HepG2 (cell line): ENCODE data around the gene PREX1. TPM values are rescaled to one million over a fixed set of nuclear protein-coding genes. Genes with fewer than 3 reads are reported as not detected.

Source experiments
- CHD4 ChIP-seq: fragments of 200-600 bp; sonication (generic); IDR thresholded peaks from 2 replicates; pipeline ENCODE4 v1.7.0; 2017; ENCODE audit warnings: mild to moderate bottlenecking, low read length, borderline replicate concordance
- ELF1 ChIP-seq: sonication (generic); formaldehyde crosslinking; IDR thresholded peaks from 2 replicates; pipeline ENCODE4 v1.4.0; 2020; ENCODE audit warnings: missing genetic modification reagents
- ETV6 ChIP-seq: sonication (generic); formaldehyde crosslinking; conservative IDR thresholded peaks from 2 replicates; pipeline ENCODE4 v1.4.0; 2020; ENCODE audit warnings: missing genetic modification reagents
- FOXK2 ChIP-seq: fragments of 450-650 bp; IDR thresholded peaks from 2 replicates; pipeline ENCODE4 v1.6.1; 2016
- HMG20A ChIP-seq: IDR thresholded peaks from 2 replicates; pipeline ENCODE4 v1.6.1; 2016; ENCODE audit warnings: borderline replicate concordance
- HMGXB3 ChIP-seq: sonication (generic); formaldehyde crosslinking; IDR thresholded peaks from 2 replicates; pipeline ENCODE4 v1.4.0; 2020; ENCODE audit warnings: missing genetic modification reagents, borderline replicate concordance
- HOXA3 ChIP-seq: sonication (generic); formaldehyde crosslinking; IDR thresholded peaks from 2 replicates; pipeline ENCODE4 v1.5.0; 2020; ENCODE audit warnings: missing genetic modification reagents
- IRF2 ChIP-seq: IDR thresholded peaks from 2 replicates; pipeline ENCODE4 v1.6.1; 2018; ENCODE audit warnings: missing genetic modification reagents, missing compliant biosample characterization
- NCOA5 ChIP-seq: sonication (generic); formaldehyde crosslinking; IDR thresholded peaks from 2 replicates; pipeline ENCODE4 v1.4.0; 2020; ENCODE audit warnings: missing genetic modification reagents
- NFE2L1 ChIP-seq: sonication (generic); formaldehyde crosslinking; IDR thresholded peaks from 2 replicates; pipeline ENCODE4 v1.4.0; 2020; ENCODE audit warnings: missing genetic modification reagents, mild to moderate bottlenecking, borderline replicate concordance
- PPARG ChIP-seq: conservative IDR thresholded peaks from 2 replicates; pipeline ENCODE4 v1.6.1; 2016; ENCODE audit warnings: missing biosample characterization, missing genetic modification reagents
- SRSF9 ChIP-seq: fragments of 200-400 bp; formaldehyde crosslinking; IDR thresholded peaks from 2 replicates; pipeline ENCODE4 v1.6.1; 2018; ENCODE audit warnings: borderline replicate concordance, mild to moderate bottlenecking, low read depth, low read length; ENCODE audit not compliant: insufficient read depth, poor library complexity, severe bottlenecking
- SUZ12 ChIP-seq: fragments of 150-350 bp; IDR thresholded peaks from 2 replicates; pipeline ENCODE4 v1.6.1; 2014; ENCODE audit warnings: low read depth, low read length
- ZFP91 ChIP-seq: sonication (generic); formaldehyde crosslinking; IDR thresholded peaks from 2 replicates; pipeline ENCODE4 v1.9.0; 2022; ENCODE audit warnings: missing genetic modification reagents, mild to moderate bottlenecking, borderline replicate concordance
- ZMYM4 ChIP-seq: sonication (generic); formaldehyde crosslinking; IDR thresholded peaks from 2 replicates; pipeline ENCODE4 v1.8.1; 2023; ENCODE audit warnings: mild to moderate bottlenecking, missing genetic modification reagents
- ZNF251 ChIP-seq: sonication (generic); formaldehyde crosslinking; IDR thresholded peaks from 2 replicates; pipeline ENCODE4 v1.9.0; 2021; ENCODE audit warnings: mild to moderate bottlenecking, missing genetic modification reagents
- ZNF337 ChIP-seq: sonication (generic); formaldehyde crosslinking; IDR thresholded peaks from 2 replicates; pipeline ENCODE4 v1.5.1; 2020; ENCODE audit warnings: missing genetic modification reagents, low read depth, mild to moderate bottlenecking, borderline replicate concordance
- ZNF430 ChIP-seq: sonication (generic); formaldehyde crosslinking; IDR thresholded peaks from 2 replicates; pipeline ENCODE4 v1.9.0; 2021; ENCODE audit warnings: mild to moderate bottlenecking, missing genetic modification reagents
- ZNF432 ChIP-seq: sonication (generic); formaldehyde crosslinking; IDR thresholded peaks from 2 replicates; pipeline ENCODE4 v1.5.0; 2020; ENCODE audit warnings: missing genetic modification reagents, mild to moderate bottlenecking, borderline replicate concordance
- ZNF644 ChIP-seq: IDR thresholded peaks from 2 replicates; pipeline ENCODE4 v1.6.1; 2016; ENCODE audit warnings: low read depth
- ZNF75D ChIP-seq: sonication (generic); formaldehyde crosslinking; IDR thresholded peaks from 2 replicates; pipeline ENCODE4 v1.8.1; 2023; ENCODE audit warnings: missing genetic modification reagents, mild to moderate bottlenecking, borderline replicate concordance
- ZNF781 ChIP-seq: sonication (generic); formaldehyde crosslinking; IDR thresholded peaks from 2 replicates; pipeline ENCODE4 v1.5.1; 2020; ENCODE audit warnings: borderline replicate concordance, mild to moderate bottlenecking, missing genetic modification reagents; ENCODE audit errors: not compliant biosample characterization
- ZSCAN20 ChIP-seq: sonication (generic); formaldehyde crosslinking; IDR thresholded peaks from 2 replicates; pipeline ENCODE4 v1.4.0; 2020; ENCODE audit warnings: missing genetic modification reagents, mild to moderate bottlenecking, borderline replicate concordance
- polyA plus RNA-seq, 8 experiments: library from polyadenylated mRNA; depleted of rRNA in 3 of 8; stranded (reverse) in 7 of 8; unstranded in 1 of 8; fragments of >200 nt; fragmentation: Illumina TruSeq in 4 of 8; extraction: Trizol in 4 of 8; gene quantifications; 2 replicates each; pipeline versions ENCODE4 v1.2.1 to v1.2.3, GENCODE V29; 2011 to 2016; ENCODE audit warnings: low read depth in 4 of 8, missing spikeins in 1 of 8, mixed read lengths in 1 of 8; ENCODE audit not compliant: insufficient read depth in 1 of 8
- total RNA-seq, 5 experiments: library from RNA; depleted of rRNA; stranded (reverse); fragments of >200 nt; fragmentation: Illumina TruSeq; extraction: Trizol; gene quantifications; 2 replicates each; pipeline ENCODE4 v1.2.3, GENCODE V29; 2016; ENCODE audit warnings: low read depth in 1 of 5

Gene PREX1
- total and polyA plus RNA-seq, 2 of the 13 experiments (the other 11 are each of a cell fraction or from before 2014, with no cell fraction given): 0.02 to 0.04 TPM

GRCh38 chr20:48723308-48724264 is 104.2 kb downstream of the PREX1 start (continued):
- no peak for TF ChIP-seq ETV6 (CRISPR knock-in tag)
- no peak for TF ChIP-seq ZNF432 (CRISPR knock-in tag)
- no peak for TF ChIP-seq HMG20A
- TF ChIP-seq ZNF75D (CRISPR knock-in tag): no peak
- no peak for TF ChIP-seq PPARG (CRISPR knock-in tag)
- peak; percentile 56 for TF ChIP-seq ZNF781 (CRISPR knock-in tag)
- no peak for TF ChIP-seq NFE2L1 (CRISPR knock-in tag)
- TF ChIP-seq ELF1 (CRISPR knock-in tag): peak; percentile 33
- peak; percentile 30; the same call in 1 of the 2 replicates for TF ChIP-seq ZNF644
- TF ChIP-seq ZSCAN20: no peak
- no peak for TF ChIP-seq NCOA5 (CRISPR knock-in tag)
- TF ChIP-seq SUZ12: no peak
- TF ChIP-seq ZNF337: peak; percentile 24; the same call in 1 of the 2 replicates
- no peak; the same call in 1 of the 2 replicates for TF ChIP-seq IRF2
- TF ChIP-seq FOXK2: no peak
- TF ChIP-seq ZMYM4 (CRISPR knock-in tag): peak; percentile 42; the same call in 1 of the 2 replicates
- TF ChIP-seq HMGXB3 (CRISPR knock-in tag): no peak
- TF ChIP-seq ZNF430: 0 out of 2 replicates have a peak, but pooled peaks have one; percentile 51
- no peak for TF ChIP-seq SRSF9
- no peak for TF ChIP-seq HOXA3 (CRISPR knock-in tag)
- peak; percentile 79 for TF ChIP-seq ZFP91 (CRISPR knock-in tag)
- TF ChIP-seq CHD4: no peak
- no peak for TF ChIP-seq ZNF251 (CRISPR knock-in tag)
